HG02884 (cell line): Measurements from ENCODE around the gene RAB4A.
"Not testable (repeated sequence)": the region's sequence is repeated elsewhere in the genome, so short reads cannot be mapped to it uniquely, and the experiment has no call there.

Source experiments
- ATAC-seq: cut with Tn5 transposase; IDR thresholded peaks from one replicate; pipeline ENCODE4 v1.9.1; 2021; ENCODE audit warnings: mild to moderate bottlenecking, moderate library complexity; ENCODE audit not compliant: unreplicated experiment

RAB4A gene

GRCh38 chr1:229295745-229296144 lies 24.8 kb downstream of the RAB4A start:
- ATAC-seq = no peak

DNA sequence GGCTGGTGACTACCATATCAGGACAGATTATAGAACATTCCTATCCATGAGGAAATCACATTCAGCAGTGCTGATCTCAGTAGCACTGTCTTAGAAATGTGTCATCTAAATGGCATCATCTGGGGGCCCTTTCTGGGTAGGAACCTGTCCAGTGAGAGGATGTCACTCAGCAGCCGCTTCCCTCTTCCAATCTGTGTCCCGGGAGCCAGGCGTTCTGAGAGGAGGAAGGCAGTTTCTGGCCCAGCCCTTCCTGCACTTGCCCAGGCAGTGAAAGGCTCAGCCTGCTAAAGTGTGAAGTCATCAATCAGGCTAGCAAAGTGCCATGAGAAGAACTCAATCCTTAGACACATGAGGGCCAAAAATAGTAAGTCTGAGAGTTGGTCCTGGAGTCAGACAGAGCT lies 25.6 kb downstream of the RAB4A start:
- ATAC-seq = no peak

DNA sequence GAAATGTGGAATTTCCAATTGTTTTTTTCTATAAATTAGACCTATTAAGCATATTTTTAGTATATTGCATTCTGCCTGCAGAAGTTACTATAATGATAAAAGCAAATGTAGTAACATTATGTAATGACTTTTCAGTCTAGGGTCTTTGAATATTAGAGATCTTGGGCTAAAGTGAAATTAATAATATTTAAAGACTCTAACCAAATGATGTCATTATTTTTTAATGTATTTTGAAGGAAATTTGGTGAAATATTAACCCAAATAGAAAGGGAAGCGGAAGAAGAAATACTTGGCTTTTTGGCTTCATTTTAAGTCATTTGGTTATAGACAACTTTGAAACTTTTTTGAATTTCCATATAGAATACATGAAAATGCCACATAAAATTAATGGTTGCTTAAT lies 26.8 kb downstream of the RAB4A start:
- no peak for ATAC-seq

GRCh38 chr1:229298420-229298819 lies 27.5 kb downstream of the RAB4A start:
- ATAC-seq = no peak

- ATAC-seq = no peak
These were observed 28.1 kb downstream of the RAB4A start for GRCh38 chr1:229298887-229299503.

DNA sequence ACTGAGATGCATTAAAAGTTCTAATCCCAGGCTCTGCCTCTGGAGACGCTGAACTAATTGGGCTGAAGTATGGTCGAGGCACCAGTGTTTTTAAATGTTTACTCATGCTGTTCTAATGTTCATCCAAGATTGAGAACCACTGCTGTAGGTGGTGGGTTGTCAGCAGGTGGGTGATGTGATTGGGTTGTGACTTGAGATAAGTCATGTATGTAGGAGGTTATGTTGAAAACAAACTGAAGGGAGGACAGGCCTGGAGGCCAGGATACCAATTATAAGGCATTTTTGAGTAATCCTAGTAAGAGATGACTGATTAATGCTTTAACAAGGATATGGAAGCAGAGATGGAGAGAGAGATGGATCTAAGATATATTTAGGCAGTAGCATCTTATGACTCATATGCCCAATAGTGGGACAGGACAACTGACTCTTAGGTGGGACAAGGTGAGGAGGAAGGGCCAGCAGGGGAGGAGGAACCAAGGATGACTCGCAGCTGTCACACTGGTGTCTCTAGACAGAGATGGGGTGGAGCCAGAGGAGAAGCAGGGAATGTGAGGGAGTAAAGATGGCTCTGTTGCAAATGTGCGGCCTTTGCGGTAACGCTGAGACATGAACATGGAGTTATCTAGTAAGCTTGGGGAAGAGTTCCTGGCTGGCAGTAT lies 29.3 kb downstream of the RAB4A start:
- ATAC-seq = no peak

- no peak for ATAC-seq
These were observed 31.8 kb downstream of the RAB4A start for GRCh38 chr1:229302740-229303139.

DNA sequence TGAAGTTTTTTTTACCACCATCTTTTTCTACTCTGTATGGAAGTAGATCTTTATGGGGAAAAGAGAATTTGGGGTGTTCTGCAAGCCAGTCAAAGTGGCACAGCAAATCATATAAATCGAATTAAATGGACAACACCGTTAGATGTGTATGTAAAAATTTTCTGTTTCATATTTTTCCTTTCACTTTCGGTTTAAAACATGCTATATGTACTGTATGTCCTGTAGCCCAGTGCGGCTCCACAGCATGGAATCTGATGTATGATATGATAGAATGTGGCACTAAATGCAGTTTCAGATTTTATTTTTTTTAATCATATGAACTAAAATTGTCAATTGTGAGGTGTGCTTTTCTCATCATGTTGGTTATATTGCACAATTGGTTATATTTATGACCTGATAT lies 32.9 kb downstream of the RAB4A start:
- no peak for ATAC-seq

GRCh38 chr1:229305392-229305791 lies 34.5 kb downstream of the RAB4A start:
- no peak for ATAC-seq

DNA sequence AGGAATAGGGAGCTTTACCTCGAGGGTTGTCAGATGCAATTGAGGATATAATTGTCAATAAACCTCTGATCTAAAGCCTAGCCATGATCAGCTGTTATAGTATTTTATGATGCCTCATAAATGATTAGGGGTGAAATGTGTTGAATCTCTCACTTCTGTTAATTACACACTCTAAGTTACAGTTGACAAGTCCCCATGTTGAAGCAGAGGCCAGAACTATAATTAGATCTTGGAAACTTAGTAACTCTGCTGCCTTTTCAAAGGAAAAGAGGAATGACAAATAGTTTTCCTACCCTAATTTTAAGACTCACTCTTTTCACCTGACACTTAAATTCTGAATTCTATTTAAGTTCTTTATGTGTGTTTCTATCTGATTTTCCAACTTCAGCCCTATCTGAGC lies 38.2 kb downstream of the RAB4A start:
- no peak for ATAC-seq

DNA sequence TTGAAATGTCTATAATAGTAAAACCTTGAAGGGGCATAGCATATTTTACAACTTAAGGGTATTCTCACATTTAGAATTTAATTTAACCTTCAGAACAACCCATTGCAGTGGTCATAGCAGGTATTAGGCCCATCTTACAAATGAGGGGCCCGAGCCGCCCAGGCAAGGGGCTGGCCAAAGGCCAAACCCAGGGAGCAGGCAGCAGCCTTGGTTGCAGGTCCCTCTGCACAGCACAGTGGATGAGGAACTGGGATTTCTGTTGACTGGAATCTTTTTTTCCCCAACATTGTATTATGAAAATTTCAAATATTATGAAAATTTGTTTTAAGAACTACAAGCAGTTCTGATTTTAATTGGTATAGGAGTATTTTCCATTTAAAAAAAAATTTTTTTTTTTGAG lies 38.8 kb downstream of the RAB4A start:
- ATAC-seq = no peak

GRCh38 chr1:229310833-229311232 lies 39.9 kb downstream of the RAB4A start:
- ATAC-seq = no peak

GRCh38 chr1:229316166-229316565 lies 45.3 kb downstream of the RAB4A start:
- ATAC-seq = no peak

- no peak for ATAC-seq
These were observed 47.1 kb downstream of the RAB4A start for GRCh38 chr1:229318056-229318455.

GRCh38 chr1:229319487-229319886 lies 48.6 kb downstream of the RAB4A start:
- ATAC-seq = no peak

GRCh38 chr1:229323201-229323600 lies 52.3 kb downstream of the RAB4A start:
- no peak for ATAC-seq

- no peak for ATAC-seq
These were observed 53.1 kb downstream of the RAB4A start for GRCh38 chr1:229323885-229324553.

DNA sequence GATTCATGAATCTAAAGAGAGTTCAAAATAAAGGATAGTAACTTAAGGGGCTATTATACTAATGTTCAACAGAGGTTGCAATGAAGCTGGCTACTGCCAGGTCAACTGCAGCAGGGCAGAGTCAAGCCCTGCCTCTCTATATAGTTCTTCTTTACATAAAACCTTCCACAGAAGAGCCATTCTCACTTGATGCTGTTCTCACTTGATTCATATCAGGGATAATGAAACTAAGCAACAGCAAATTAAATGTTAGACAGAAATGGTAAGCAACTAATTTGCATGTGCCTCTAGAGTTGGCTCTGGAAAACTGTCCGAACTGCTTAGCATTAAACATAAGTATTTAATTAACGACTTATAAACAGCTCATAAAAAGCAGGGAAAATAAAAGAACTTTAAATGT lies 54.5 kb downstream of the RAB4A start:
- no peak for ATAC-seq

- ATAC-seq = no peak
These were observed 55.1 kb downstream of the RAB4A start for GRCh38 chr1:229325853-229326487.

- no peak for ATAC-seq
These were observed 55.7 kb downstream of the RAB4A start for GRCh38 chr1:229326601-229327000.

- ATAC-seq = not testable (repeated sequence)
These were observed 56.9 kb downstream of the RAB4A start for GRCh38 chr1:229327765-229328164.
